ENCODE data around the gene SPSB3. TPM values are rescaled to one million over a fixed set of nuclear protein-coding genes. Genes with fewer than 3 reads are reported as not detected.

SPSB3 gene
- total RNA-seq, 1 donor from 2014 or later: 48.2 TPM

GRCh38 chr16:1780677-1781072, 1.7 kb downstream of the SPSB3 start:
- FAIRE-seq (no peak), DNase-seq (ENCODE audit: low read depth) (no peak)
- peaks cover 21% of the 10 kb centered on the region for H3K36me3 ChIP-seq (ENCODE audit: control insufficient read depth, insufficient read depth, low read length)
- H3K27me3 ChIP-seq (ENCODE audit: control insufficient read depth, insufficient read depth, low read length): no peaks in the 10 kb centered on the region
- no peak overlapping the region for H3K4me3 ChIP-seq (ENCODE audit: low read depth, low read length)
- no peak for TF ChIP-seq CTCF (IDR thresholded peaks at IDR 0.05; ENCODE audit: insufficient read depth, low read length, severe bottlenecking)

GRCh38 chr16:1779741-1780676, 2.4 kb downstream of the SPSB3 start:
- Histone ChIP-seq H3K27me3 (ENCODE audit: control insufficient read depth, insufficient read depth, low read length) (no peaks in the 10 kb centered on the region), H3K36me3 (ENCODE audit: control insufficient read depth, insufficient read depth, low read length) (peaks cover 23% of the 10 kb centered on the region), H3K4me3 (ENCODE audit: low read depth, low read length) (no peak overlapping the region)
- no peak for FAIRE-seq
- TF ChIP-seq CTCF (IDR thresholded peaks at IDR 0.05; ENCODE audit: insufficient read depth, low read length, severe bottlenecking): no peak
- no peak for DNase-seq (ENCODE audit: low read depth)

- DNase-seq (ENCODE audit: low read depth) (no peak), FAIRE-seq (no peak)
- Histone ChIP-seq H3K27me3 (ENCODE audit: control insufficient read depth, insufficient read depth, low read length) (no peaks in the 10 kb centered on the region), H3K4me3 (ENCODE audit: low read depth, low read length) (no peak overlapping the region), H3K36me3 (ENCODE audit: control insufficient read depth, insufficient read depth, low read length) (peaks cover 24% of the 10 kb centered on the region)
- no peak for TF ChIP-seq CTCF (IDR thresholded peaks at IDR 0.05; ENCODE audit: insufficient read depth, low read length, severe bottlenecking)
These were observed 3.1 kb downstream of the SPSB3 start for GRCh38 chr16:1779234-1779701.

GRCh38 chr16:1778200-1779179, 3.9 kb downstream of the SPSB3 start:
- Histone ChIP-seq H3K36me3 (ENCODE audit: control insufficient read depth, insufficient read depth, low read length) (peaks cover 24% of the 10 kb centered on the region), H3K4me3 (ENCODE audit: low read depth, low read length) (no peak overlapping the region), H3K27me3 (ENCODE audit: control insufficient read depth, insufficient read depth, low read length) (no peaks in the 10 kb centered on the region)
- TF ChIP-seq CTCF (IDR thresholded peaks at IDR 0.05; ENCODE audit: insufficient read depth, low read length, severe bottlenecking): no peak
- FAIRE-seq: no peak
- DNase-seq (ENCODE audit: low read depth): no peak

GRCh38 chr16:1777375-1778199, 4.8 kb downstream of the SPSB3 start:
- Histone ChIP-seq H3K36me3 (ENCODE audit: control insufficient read depth, insufficient read depth, low read length) (peaks cover 24% of the 10 kb centered on the region), H3K27me3 (ENCODE audit: control insufficient read depth, insufficient read depth, low read length) (no peaks in the 10 kb centered on the region), H3K4me3 (ENCODE audit: low read depth, low read length) (no peak overlapping the region)
- no peak for TF ChIP-seq CTCF (IDR thresholded peaks at IDR 0.05; ENCODE audit: insufficient read depth, low read length, severe bottlenecking)
- DNase-seq (ENCODE audit: low read depth) (no peak), FAIRE-seq (no peak)
